IPS-18a (cell line): ENCODE measurements around the gene TPP2.

ENCODE experiments used
- H3K27ac ChIP-seq: one replicate; pipeline ENCODE4 v1.5.1; 2013; ENCODE audit warnings: low read length
- H3K27me3 ChIP-seq: one replicate; pipeline ENCODE4 v1.6.1; 2013; ENCODE audit warnings: mild to moderate bottlenecking, low read length; ENCODE audit not compliant: control insufficient read depth, insufficient read depth
- H3K36me3 ChIP-seq: one replicate; pipeline ENCODE4 v1.6.1; 2013; ENCODE audit warnings: low read depth, low read length; ENCODE audit not compliant: control insufficient read depth
- H3K4me1 ChIP-seq: one replicate; pipeline ENCODE4 v1.6.1; 2013; ENCODE audit warnings: low read depth, low read length; ENCODE audit not compliant: control insufficient read depth
- H3K4me3 ChIP-seq: one replicate; pipeline ENCODE4 v1.5.1; 2013; ENCODE audit warnings: low read length
- H3K9ac ChIP-seq: one replicate; pipeline ENCODE4 v1.6.1; 2013; ENCODE audit warnings: mild to moderate bottlenecking, low read length, moderate library complexity
- H3K9me3 ChIP-seq: one replicate; pipeline ENCODE4 v1.6.1; 2013; ENCODE audit warnings: low read depth, low read length; ENCODE audit not compliant: control insufficient read depth

Gene TPP2

DNA sequence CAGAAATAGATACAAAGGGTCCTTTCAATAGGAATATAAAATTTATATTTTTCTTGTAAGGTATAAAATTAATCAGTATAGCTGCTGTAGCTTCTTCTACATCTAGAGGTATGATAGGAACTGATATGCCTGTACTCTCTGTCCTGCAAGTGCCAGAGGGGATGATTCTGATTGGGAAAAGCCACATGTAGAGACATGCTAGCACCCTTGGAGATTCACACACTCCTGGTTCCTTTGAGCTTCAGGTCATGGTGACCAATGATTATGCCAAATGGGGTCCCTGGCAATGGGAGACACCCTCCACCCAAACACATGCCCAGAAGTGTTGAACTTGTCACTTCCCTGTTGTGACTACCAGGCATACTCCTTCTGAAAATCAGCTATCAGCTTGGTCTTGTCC is 112.8 kb downstream of the TPP2 start:
- no peak overlapping the region for H3K27ac ChIP-seq

DNA sequence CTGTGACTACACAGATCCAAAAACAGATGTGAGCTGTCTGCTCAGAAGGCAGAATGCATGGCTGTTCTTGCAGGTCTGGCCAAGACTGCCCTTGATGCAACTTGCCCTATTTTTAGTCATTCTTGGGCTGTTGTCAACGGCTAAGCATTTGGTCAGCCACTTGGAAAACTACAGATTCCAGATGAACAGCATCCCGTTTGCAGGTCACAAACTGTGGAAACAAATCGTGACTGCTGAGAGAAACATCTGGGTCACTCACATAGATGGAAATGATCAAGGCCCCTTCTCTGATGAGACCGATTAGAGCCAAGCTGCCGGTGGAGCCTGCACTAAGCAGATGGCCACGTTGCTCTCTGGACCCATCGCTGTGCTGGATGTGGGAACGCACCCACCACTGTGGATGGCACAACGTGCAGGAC is 113.5 kb downstream of the TPP2 start:
- Histone ChIP-seq H3K4me3 (no peak overlapping the region), H3K36me3 (no peaks in the 10 kb centered on the region), H3K9me3 (no peaks in the 10 kb centered on the region), H3K9ac (no peak overlapping the region), H3K27me3 (no peaks in the 10 kb centered on the region), H3K4me1 (no peaks in the 10 kb centered on the region), H3K27ac (no peak overlapping the region)

More for the DNA sequence above, 112.8 kb downstream of the TPP2 start:
- Histone ChIP-seq H3K4me1 (no peaks in the 10 kb centered on the region), H3K9ac (no peak overlapping the region), H3K4me3 (no peak overlapping the region), H3K36me3 (no peaks in the 10 kb centered on the region), H3K27me3 (no peaks in the 10 kb centered on the region), H3K9me3 (no peaks in the 10 kb centered on the region)

GRCh38 chr13:102715447-102715846 is 118.7 kb downstream of the TPP2 start:
- Histone ChIP-seq H3K9ac (no peak overlapping the region), H3K4me1 (no peaks in the 10 kb centered on the region), H3K36me3 (no peaks in the 10 kb centered on the region), H3K4me3 (no peak overlapping the region), H3K27ac (no peak overlapping the region), H3K9me3 (no peaks in the 10 kb centered on the region), H3K27me3 (no peaks in the 10 kb centered on the region)

- Histone ChIP-seq H3K36me3 (no peaks in the 10 kb centered on the region), H3K27ac (no peak overlapping the region), H3K4me1 (no peaks in the 10 kb centered on the region), H3K9ac (no peak overlapping the region), H3K9me3 (no peaks in the 10 kb centered on the region), H3K27me3 (no peaks in the 10 kb centered on the region), H3K4me3 (no peak overlapping the region)
These were observed 122.0 kb downstream of the TPP2 start for GRCh38 chr13:102718746-102719145.

DNA sequence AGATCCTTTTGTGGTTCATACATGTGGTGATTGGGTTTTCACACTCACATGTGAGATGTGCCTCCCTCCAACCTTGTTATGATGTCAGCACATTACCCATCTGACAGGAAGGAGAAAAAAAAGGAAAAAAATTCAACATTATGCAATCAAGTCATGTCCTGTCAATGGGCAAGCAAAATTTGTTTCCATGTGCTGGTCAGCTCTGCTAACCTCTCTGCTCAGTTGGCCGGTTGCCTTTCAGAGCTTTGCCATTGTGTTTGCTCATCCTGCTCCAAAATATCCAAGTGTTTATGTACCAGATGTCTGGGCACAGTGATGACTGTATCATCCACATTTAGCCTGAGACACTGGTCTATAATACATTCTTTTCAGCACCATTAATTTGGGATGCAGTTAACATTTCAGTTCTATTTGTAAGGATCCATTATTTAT is 125.0 kb downstream of the TPP2 start:
- no peak overlapping the region for H3K4me3 ChIP-seq
- H3K27ac ChIP-seq, result no peak overlapping the region
- no peak overlapping the region for H3K9ac ChIP-seq
- H3K36me3 ChIP-seq, result no peaks in the 10 kb centered on the region
- no peaks in the 10 kb centered on the region for H3K4me1 ChIP-seq
- no peaks in the 10 kb centered on the region for H3K27me3 ChIP-seq
- no peaks in the 10 kb centered on the region for H3K9me3 ChIP-seq

GRCh38 chr13:102724923-102725322 is 128.1 kb downstream of the TPP2 start:
- H3K4me1 ChIP-seq, result no peaks in the 10 kb centered on the region
- H3K27me3 ChIP-seq, result no peaks in the 10 kb centered on the region
- no peak overlapping the region for H3K9ac ChIP-seq
- no peaks in the 10 kb centered on the region for H3K36me3 ChIP-seq
- H3K9me3 ChIP-seq, result no peaks in the 10 kb centered on the region
- no peak overlapping the region for H3K27ac ChIP-seq
- no peak overlapping the region for H3K4me3 ChIP-seq

DNA sequence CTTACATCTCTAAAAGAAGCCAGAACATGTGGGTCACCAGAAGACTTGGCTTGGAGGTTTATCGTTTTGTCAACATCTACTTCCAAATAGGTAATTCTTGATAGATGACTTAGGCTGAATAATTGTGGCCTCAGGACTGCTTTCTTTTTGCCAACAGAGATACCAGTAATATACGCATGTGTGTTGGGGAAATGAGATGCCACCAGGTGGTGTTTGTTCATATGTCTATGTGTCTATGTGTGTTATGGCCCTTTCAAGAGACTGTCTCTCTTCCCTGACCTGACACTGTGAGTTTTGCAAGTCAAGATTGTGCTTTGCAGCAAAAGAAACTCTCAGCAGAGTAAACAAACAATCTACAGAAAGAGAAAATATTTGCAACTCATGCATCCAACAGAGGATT is 129.6 kb downstream of the TPP2 start:
- Histone ChIP-seq H3K4me3 (no peak overlapping the region), H3K9me3 (no peaks in the 10 kb centered on the region), H3K4me1 (no peaks in the 10 kb centered on the region), H3K27me3 (no peaks in the 10 kb centered on the region), H3K27ac (no peak overlapping the region), H3K9ac (no peak overlapping the region), H3K36me3 (no peaks in the 10 kb centered on the region)
